HG03103 (cell line): ENCODE data around the gene MYBPC2.

ENCODE experiments used
- ATAC-seq: cut with Tn5 transposase; IDR thresholded peaks from one replicate; pipeline ENCODE4 v1.9.1; 2021; ENCODE audit warnings: low read depth; ENCODE audit not compliant: unreplicated experiment

Gene MYBPC2

GRCh38 chr19:50478901-50479715, 46.4 kb downstream of the MYBPC2 start:
- no peak for ATAC-seq

- ATAC-seq: no peak
Observed at GRCh38 chr19:50479761-50480251, 47.1 kb downstream of the MYBPC2 start.

- ATAC-seq: no peak
Observed at GRCh38 chr19:50480281-50481111, 47.8 kb downstream of the MYBPC2 start.

- no peak for ATAC-seq
Observed at GRCh38 chr19:50481351-50482149, 48.9 kb downstream of the MYBPC2 start.

GRCh38 chr19:50482271-50482855, 49.7 kb downstream of the MYBPC2 start:
- ATAC-seq: no peak

- ATAC-seq: no peak
Observed at GRCh38 chr19:50482916-50483315, 50.2 kb downstream of the MYBPC2 start.

GRCh38 chr19:50485284-50485955, 52.7 kb downstream of the MYBPC2 start:
- no peak for ATAC-seq

- ATAC-seq: no peak
Observed at GRCh38 chr19:50486823-50487515, 54.3 kb downstream of the MYBPC2 start.

GRCh38 chr19:50488389-50489194, 55.9 kb downstream of the MYBPC2 start:
- no peak for ATAC-seq

- no peak for ATAC-seq
Observed at GRCh38 chr19:50489461-50490011, 56.8 kb downstream of the MYBPC2 start.

GRCh38 chr19:50490411-50490811, 57.7 kb downstream of the MYBPC2 start:
- no peak for ATAC-seq

GRCh38 chr19:50490991-50491472, 58.3 kb downstream of the MYBPC2 start:
- no peak for ATAC-seq

GRCh38 chr19:50492303-50493052, 59.8 kb downstream of the MYBPC2 start:
- ATAC-seq: no peak

GRCh38 chr19:50493171-50493570, 60.5 kb downstream of the MYBPC2 start:
- no peak for ATAC-seq

GRCh38 chr19:50494186-50495019, 61.7 kb downstream of the MYBPC2 start:
- ATAC-seq: no peak

GRCh38 chr19:50495020-50495531, 62.4 kb downstream of the MYBPC2 start:
- ATAC-seq: no peak
